ENCODE results near the gene LEFTY1.
A peak's percentile ranks its signal among the peaks of the same experiment; 100 is the strongest.

DNA sequence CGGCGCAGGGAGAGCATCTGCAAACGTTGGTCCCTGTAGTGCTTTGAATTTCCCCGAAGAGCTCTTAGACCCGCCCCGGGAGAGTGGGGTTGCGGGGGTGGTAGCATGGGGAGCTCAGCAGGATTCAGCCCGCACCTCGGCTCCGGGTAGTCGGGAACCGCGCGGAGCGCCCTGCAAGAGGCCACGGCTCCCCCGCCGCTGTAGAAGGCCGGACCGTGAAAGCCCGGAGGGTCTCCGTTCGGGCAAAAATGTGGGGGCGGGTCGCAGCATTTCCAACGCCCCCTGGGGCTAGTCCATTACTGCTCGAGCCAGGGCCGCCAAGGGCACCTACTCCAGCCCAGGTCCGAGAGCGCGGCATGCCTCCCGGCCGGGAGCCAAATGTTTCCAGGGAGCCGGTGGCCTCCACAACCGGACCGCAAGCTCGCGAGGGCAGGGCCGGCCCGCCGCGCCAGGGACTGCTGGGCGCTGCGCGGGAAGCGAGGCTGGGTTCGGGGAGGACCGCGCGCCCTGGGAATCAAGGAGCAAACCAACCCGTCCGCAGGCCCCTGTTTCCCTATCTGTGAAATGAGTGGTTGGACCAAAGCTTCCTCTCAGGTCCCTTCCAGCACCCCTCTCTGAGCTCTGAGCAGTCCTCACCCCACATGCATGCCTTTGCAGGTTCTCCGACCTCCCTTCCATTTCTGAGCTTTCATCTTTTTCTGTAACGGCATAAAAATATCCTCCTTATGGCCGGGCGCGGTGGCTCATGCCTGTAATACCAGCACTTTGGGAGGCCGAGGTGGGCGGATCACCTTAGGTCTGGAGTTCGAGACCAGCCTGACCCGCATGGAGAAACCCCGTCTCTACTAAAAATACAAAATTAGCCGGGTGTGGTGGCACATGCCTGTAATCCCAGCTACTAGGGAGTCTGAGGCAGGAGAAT is 6.0 kb downstream of the LEFTY1 start:
- TF ChIP-seq, protein P1, sequence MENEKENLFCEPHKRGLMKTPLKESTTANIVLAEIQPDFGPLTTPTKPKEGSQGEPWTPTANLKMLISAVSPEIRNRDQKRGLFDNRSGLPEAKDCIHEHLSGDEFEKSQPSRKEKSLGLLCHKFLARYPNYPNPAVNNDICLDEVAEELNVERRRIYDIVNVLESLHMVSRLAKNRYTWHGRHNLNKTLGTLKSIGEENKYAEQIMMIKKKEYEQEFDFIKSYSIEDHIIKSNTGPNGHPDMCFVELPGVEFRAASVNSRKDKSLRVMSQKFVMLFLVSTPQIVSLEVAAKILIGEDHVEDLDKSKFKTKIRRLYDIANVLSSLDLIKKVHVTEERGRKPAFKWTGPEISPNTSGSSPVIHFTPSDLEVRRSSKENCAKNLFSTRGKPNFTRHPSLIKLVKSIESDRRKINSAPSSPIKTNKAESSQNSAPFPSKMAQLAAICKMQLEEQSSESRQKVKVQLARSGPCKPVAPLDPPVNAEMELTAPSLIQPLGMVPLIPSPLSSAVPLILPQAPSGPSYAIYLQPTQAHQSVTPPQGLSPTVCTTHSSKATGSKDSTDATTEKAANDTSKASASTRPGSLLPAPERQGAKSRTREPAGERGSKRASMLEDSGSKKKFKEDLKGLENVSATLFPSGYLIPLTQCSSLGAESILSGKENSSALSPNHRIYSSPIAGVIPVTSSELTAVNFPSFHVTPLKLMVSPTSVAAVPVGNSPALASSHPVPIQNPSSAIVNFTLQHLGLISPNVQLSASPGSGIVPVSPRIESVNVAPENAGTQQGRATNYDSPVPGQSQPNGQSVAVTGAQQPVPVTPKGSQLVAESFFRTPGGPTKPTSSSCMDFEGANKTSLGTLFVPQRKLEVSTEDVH (IDR thresholded peaks at IDR 0.05; ENCODE audit: low read depth, partially characterized antibody): no peak
- TF ChIP-seq MTF1 (CRISPR knock-in tag; IDR thresholded peaks at IDR 0.05; ENCODE audit: borderline replicate concordance): no peak
- TF ChIP-seq, protein P2, sequence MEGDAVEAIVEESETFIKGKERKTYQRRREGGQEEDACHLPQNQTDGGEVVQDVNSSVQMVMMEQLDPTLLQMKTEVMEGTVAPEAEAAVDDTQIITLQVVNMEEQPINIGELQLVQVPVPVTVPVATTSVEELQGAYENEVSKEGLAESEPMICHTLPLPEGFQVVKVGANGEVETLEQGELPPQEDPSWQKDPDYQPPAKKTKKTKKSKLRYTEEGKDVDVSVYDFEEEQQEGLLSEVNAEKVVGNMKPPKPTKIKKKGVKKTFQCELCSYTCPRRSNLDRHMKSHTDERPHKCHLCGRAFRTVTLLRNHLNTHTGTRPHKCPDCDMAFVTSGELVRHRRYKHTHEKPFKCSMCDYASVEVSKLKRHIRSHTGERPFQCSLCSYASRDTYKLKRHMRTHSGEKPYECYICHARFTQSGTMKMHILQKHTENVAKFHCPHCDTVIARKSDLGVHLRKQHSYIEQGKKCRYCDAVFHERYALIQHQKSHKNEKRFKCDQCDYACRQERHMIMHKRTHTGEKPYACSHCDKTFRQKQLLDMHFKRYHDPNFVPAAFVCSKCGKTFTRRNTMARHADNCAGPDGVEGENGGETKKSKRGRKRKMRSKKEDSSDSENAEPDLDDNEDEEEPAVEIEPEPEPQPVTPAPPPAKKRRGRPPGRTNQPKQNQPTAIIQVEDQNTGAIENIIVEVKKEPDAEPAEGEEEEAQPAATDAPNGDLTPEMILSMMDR (IDR thresholded peaks at IDR 0.05 in 2 of 3, conservative IDR thresholded peaks at IDR 0.05 in 1 of 3; ENCODE audit: insufficient read depth in 2 of 3, low read depth in 1 of 3, low read length in 3 of 3): 0 out of 6 replicates have a peak, but pooled peaks of 1 of the 3 experiments have one; percentile 6
- no peak; the same call in 1 of the 2 replicates for TF ChIP-seq POLR2A (conservative IDR thresholded peaks at IDR 0.05)
- TF ChIP-seq EP300 (IDR thresholded peaks at IDR 0.05; ENCODE audit: low read length): no peak
- no peak for TF ChIP-seq RFX5 (IDR thresholded peaks at IDR 0.05; ENCODE audit: low read depth, low read length)
- TF ChIP-seq RNF2 (IDR thresholded peaks at IDR 0.05): no peak
- no peak for TF ChIP-seq TAF1 (IDR thresholded peaks at IDR 0.05; ENCODE audit: control insufficient read depth, extremely low read depth, insufficient read depth, low read length, severe bottlenecking)
- TF ChIP-seq, protein P3, sequence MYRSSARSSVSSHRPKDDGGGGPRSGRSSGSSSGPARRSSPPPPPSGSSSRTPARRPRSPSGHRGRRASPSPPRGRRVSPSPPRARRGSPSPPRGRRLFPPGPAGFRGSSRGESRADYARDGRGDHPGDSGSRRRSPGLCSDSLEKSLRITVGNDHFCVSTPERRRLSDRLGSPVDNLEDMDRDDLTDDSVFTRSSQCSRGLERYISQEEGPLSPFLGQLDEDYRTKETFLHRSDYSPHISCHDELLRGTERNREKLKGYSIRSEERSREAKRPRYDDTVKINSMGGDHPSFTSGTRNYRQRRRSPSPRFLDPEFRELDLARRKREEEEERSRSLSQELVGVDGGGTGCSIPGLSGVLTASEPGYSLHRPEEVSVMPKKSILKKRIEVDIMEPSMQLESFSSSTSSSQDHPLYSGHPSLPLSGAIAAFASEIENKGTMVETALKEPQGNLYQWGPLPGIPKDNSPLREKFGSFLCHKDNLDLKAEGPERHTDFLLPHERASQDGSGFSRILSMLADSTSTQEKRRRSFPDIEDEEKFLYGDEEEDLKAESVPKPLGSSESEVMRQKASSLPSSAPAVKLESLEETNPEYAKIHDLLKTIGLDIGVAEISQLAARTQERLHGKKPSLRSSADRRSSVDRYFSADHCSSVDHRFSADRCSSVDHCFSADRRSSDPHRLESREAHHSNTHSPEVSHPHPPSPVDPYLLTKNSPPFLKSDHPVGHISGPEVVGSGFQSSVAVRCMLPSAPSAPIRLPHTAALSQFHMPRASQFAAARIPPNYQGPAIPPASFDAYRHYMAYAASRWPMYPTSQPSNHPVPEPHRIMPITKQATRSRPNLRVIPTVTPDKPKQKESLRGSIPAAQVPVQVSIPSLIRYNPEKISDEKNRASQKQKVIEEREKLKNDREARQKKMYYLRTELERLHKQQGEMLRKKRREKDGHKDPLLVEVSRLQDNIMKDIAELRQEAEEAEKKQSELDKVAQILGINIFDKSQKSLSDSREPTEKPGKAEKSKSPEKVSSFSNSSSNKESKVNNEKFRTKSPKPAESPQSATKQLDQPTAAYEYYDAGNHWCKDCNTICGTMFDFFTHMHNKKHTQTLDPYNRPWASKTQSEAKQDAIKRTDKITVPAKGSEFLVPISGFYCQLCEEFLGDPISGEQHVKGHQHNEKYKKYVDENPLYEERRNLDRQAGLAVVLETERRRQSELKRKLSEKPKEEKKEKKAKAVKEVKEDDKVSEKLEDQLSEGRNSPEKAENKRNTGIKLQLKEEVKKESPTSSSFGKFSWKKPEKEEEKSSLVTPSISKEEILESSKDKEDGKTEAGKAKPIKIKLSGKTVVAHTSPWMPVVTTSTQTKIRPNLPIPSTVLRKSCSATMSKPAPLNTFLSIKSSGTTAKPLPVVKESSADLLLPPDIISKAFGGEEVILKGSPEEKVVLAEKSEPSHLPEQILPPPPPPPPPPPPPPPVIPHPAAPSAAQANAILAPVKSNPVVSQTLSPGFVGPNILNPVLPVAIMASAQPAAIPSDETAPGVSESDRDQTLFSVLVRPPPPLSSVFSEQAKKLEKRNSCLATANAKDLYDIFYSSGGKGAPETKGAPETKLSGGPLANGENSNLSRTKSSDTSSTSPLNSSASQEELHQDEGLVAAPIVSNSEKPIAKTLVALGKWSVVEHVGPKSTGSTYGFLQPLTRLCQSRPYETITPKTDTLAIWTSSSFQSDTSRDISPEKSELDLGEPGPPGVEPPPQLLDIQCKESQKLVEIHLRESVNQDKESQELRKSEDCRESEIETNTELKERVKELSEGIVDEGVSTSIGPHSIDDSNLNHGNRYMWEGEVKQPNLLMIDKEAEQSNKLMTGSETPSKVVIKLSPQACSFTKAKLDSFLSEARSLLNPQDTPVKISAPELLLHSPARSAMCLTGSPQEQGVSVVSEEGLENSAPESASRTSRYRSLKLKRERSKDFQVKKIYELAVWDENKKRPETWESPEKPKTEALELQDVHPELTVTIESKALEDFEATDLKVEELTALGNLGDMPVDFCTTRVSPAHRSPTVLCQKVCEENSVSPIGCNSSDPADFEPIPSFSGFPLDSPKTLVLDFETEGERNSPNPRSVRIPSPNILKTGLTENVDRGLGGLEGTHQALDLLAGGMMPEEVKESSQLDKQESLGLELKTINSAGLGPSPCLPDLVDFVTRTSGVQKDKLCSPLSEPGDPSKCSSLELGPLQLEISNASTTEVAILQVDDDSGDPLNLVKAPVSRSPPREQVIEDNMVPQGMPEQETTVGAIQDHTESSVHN (IDR thresholded peaks at IDR 0.05; ENCODE audit: borderline replicate concordance in 1 of 2, low read depth in 1 of 2): no peak
- TF ChIP-seq, protein P4, sequence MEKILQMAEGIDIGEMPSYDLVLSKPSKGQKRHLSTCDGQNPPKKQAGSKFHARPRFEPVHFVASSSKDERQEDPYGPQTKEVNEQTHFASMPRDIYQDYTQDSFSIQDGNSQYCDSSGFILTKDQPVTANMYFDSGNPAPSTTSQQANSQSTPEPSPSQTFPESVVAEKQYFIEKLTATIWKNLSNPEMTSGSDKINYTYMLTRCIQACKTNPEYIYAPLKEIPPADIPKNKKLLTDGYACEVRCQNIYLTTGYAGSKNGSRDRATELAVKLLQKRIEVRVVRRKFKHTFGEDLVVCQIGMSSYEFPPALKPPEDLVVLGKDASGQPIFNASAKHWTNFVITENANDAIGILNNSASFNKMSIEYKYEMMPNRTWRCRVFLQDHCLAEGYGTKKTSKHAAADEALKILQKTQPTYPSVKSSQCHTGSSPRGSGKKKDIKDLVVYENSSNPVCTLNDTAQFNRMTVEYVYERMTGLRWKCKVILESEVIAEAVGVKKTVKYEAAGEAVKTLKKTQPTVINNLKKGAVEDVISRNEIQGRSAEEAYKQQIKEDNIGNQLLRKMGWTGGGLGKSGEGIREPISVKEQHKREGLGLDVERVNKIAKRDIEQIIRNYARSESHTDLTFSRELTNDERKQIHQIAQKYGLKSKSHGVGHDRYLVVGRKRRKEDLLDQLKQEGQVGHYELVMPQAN (IDR thresholded peaks at IDR 0.05; ENCODE audit: borderline replicate concordance): no peak
- no peak for TF ChIP-seq HDAC8 (tag; IDR thresholded peaks at IDR 0.05)
- no peak for TF ChIP-seq HOXB6 (CRISPR knock-in tag; IDR thresholded peaks at IDR 0.05; ENCODE audit: borderline replicate concordance)
- no peak for TF ChIP-seq ZNF217 (CRISPR knock-in tag; IDR thresholded peaks at IDR 0.05)
- TF ChIP-seq MAFK (IDR thresholded peaks at IDR 0.05; ENCODE audit: low read length): no peak

Data from K562 (cell line).